Fibroblast of lung (primary cell): ENCODE results near the gene LFNG.

ENCODE experiments used
- CTCF ChIP-seq, 2 donors: IDR thresholded peaks in 1 of 2; conservative IDR thresholded peaks in 1 of 2; 1 replicate in 1 of 2; 2 replicates in 1 of 2; pipeline ENCODE4 v1.5.1; 2011 to 2012; ENCODE audit warnings: low read length in 2 of 2, control low read depth in 1 of 2, inconsistent platforms in 1 of 2, low read depth in 1 of 2, mild to moderate bottlenecking in 1 of 2
- EZH2 ChIP-seq: IDR thresholded peaks from 2 replicates; pipeline ENCODE4 v1.5.1; 2012; ENCODE audit warnings: low read length, control low read depth, mild to moderate bottlenecking; ENCODE audit errors: missing control alignments

GRCh38 chr7:2566348-2566889 lies 46.8 kb downstream of the LFNG start:
- TF ChIP-seq CTCF (conservative IDR thresholded peaks at IDR 0.05 in 1 of 2, IDR thresholded peaks at IDR 0.05 in 1 of 2; ENCODE audit: low read depth in 1 of 2, low read length in 2 of 2) (no peak), EZH2 (no peak)
